GM19397 (cell line): ENCODE data around the gene DAPP1.
A peak's percentile ranks its signal among the peaks of the same experiment; 100 is the strongest.
"Not testable (repeated sequence)": the region's sequence is repeated elsewhere in the genome, so short reads cannot be mapped to it uniquely, and the experiment has no call there.

Source experiments
- ATAC-seq: cut with Tn5 transposase; IDR thresholded peaks from one replicate; pipeline ENCODE4 v1.9.1; 2021; ENCODE audit warnings: mild to moderate bottlenecking, moderate library complexity; ENCODE audit not compliant: unreplicated experiment

The DAPP1 gene

DNA sequence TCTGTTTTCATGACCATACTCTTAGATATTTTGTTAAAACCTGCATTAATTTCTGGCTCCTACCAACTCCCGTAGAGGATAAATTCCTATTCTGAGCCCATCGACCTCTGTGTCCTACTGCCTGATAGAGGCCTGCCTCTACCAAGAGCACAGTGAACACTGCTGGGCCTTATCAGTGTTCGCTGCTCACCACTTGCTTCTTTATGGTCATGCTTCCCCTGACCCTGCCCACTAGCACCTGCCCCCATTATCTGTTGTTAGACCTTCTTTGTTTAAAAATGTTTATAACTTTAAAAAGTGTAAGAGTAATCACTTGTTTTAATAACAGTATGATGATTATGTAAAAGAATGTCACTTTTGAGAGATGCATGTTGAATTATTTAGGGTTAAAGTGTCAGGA, 6.1 kb downstream of the DAPP1 start:
- ATAC-seq, result no peak

DNA sequence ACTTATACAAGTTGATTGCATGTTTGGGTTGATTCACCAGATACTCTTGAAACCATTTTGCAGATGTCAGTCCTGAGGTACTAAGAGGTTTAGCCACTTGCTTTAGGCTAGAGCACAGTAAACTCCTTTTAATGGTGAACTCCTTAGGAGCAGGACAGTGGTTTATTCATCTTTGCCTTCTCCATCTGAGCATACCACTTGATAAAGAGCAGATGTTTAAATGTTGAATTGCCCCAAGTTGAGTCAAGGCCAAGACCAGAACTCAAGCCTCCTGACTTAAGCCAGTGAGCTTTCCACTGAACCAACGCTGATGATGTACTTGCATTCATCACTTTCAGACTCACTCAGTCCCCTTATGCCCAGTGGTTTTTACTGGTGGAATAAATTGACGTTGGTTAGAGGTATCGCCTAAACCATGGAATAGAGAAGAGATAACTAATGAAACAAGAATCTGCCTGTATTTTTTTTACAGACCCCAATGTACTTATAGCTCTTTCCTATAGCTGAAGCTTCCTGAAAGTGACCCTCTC, 7.5 kb downstream of the DAPP1 start:
- no peak for ATAC-seq

DNA sequence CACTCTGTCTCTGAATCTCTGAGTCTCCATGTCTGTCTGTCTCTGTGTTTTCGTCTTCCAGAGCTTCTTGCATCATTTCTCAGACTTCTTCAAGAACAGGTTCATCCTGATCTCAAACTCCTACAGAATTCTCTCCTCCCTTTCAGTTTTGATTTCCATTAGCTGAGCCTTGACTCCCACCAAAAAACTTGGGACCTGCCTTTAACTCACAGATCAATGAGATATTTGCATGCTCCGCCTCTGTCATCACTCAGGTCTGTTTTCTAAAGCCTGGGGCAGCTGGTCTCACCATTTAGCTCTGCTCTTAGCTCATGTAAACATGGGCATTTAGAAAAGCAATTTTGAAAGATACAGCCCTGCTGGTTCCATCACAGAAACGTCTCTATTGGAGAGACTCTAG, 8.6 kb downstream of the DAPP1 start:
- ATAC-seq, result no peak

DNA sequence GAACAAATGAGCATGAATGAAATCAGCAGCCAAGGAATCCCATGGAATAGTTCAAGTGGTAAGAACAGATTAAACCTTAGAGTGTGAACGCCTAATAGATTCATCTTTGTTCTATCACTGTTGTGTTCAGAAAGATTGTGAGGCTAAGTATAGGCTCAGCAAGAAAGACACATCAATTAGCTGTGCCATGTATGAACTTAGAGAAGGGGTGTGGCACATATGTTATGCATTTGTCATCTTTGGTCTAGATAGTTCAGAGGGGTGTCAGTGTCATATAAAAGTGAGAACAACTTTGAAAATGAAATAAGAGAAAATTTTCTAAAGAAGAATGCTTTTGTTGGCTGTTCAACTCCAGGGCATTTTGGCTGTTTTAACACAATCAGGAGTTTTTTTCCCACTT, 9.4 kb downstream of the DAPP1 start:
- ATAC-seq, result no peak

DNA sequence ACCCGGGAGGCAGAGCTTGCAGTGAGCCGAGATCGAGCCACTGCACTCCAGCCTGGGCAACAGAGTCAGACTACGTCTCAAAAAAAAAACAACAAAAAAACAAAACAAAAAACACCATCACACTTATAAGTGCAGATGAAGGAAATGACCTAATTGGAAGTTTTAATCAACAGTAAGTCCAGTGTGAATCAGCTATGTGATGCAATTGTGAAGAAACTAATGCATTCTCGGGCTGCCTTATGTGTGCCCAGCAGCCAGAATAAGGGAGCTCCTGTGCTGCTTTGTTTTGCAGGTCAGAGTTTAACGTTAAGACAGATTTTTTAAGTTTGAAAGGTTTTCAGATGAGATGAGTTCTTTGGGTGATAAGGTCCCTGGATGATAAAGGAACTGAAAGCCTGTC, 10.8 kb downstream of the DAPP1 start:
- ATAC-seq, result no peak

DNA sequence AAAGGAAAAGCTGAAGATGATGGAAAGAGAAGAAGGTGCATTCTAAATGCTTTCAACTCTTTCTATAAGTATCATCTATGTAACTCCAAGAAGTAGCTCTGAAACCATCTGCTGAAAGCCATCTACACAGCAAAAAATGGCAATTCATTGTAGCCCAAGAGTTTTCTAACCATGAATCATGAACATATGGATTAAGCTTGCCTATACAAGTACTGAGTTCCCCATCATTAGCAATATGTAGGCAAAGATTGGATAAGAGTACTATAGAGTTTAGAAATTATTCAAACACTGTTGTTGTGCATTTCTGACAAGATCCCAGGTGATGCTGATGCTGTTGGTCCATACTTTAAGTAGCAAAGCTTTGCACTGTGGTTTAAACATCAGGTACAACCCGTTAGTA, 11.2 kb downstream of the DAPP1 start:
- ATAC-seq, result no peak

DNA sequence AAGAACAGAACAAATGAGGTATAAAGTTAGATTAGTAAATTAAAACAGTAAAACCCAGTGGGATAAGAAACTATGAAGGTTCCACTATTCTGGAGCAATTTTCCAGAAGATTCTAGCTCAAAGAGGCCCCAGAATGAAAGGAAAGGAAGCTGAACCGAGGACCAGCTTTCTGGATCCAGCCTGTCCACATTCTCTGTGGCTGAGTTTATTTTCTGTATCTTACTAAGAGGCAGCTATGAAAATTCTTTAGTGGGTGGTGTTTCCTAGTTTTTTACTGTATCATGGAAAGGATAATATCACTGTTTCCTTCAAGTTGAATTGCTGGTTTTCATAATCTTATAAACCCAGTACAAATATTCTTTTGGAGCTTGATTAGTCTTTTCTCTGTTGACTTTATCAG, 11.8 kb downstream of the DAPP1 start:
- no peak for ATAC-seq

DNA sequence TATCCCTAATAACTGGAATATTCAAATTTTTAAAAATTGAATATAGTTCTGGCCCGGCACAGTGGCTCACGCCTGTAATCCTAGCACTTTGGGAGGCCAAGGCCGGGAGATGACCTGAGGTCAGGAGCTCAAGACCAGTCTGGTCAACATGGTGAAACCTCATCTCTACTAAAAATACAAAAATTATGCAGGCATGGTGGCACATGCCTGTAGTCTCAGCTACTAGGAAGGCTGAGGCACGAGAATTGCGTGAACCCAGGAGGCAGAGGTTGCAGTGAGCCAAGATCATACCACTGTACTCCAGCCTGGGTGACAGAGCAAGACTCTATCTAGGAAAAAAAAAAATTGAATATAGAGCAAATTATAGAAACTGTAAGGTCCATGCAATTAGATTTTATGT, 13.4 kb downstream of the DAPP1 start:
- ATAC-seq, result not testable (repeated sequence)

DNA sequence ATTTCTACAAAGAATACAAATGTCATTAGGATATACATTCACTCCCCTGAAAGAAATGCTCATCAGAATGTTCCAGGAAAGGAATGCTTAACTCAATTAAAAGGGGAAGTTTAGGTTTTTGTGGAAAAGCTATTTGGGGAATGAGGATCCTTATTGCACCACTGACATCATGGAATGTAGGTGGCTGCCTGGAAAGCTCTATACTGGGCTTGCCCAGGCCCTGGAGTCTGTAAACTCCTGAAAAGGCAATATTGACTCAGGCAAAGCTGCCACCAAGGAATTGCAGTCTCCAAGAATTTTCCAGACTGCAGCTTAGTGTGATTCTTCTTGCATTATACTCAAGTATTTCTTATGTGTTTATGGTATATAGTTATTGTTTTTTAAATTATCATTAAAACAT, 15.7 kb downstream of the DAPP1 start:
- no peak for ATAC-seq

DNA sequence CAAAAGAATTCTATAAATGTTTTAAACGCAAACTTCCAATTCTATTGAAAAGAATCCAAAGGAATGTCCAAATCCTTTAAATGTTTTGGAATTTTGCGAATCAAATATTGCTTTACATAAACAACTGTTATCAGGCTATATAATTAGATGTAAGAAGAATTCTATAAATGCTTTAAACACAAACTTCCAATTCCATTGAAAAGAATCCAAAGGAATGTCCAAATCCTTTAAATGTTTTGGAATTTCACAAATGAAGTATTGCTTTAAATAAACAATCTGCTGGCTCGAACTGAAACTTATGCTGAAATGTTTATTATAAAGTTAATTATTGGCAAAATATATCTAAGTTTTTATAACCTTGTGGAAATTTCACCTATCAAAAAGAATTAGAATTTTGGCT, 16.1 kb downstream of the DAPP1 start:
- ATAC-seq, result no peak

DNA sequence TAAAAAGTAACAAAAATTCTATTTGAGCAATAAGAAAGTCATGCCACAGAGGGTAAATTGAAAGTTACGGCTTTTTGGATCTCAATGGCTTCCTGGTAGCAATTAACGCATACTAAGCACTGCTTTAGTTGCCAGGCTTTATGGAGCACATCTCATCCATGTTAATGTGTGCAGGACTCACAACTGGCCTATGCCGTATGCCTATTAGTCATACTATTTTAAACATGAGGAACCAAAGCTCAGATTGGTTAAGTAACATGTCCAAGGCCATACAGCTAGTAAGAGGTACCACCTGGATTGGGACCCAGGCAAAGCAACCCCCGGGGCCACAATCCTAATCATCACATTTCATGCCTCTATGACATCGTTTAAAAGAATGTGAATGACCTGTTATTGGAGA, 17.1 kb downstream of the DAPP1 start:
- ATAC-seq, result no peak

DNA sequence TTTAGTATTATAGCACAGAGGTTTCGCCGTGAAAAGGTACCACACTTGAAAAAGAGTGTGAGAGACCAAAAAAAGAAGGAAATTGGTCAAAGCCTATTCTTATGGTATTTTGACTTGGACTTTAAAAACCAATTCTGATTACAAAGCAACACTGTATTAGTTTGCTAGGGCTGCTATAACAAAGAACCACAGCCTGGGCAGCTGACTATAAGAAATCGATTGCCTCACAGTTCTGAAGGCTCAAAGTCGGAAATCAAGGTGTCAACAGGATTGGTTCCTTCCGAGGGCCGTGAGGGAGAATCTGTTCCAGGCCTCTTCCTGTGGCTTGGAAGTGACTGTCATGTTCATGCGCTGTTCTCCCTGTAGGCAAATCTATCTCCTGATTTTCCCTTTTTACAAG, 17.9 kb downstream of the DAPP1 start:
- ATAC-seq, result no peak

DNA sequence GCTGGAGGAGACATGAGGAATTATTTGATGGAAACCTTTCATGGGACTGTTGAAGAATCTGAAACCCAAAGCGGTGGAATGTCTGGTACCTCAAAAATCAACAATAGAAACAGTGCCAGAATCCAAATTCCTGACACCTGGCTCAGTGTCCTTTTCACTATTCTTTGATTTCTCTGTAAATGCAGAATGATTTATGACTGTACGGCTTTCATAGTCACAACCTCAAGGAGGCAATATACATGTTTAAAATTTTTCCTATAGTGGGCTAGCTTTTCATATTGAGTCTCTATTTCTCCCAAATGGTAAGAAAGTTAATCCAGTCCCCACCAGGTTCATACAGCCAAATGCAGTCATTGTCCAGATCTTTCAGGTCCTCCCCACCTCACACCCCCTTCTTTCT, 19.3 kb downstream of the DAPP1 start:
- no peak for ATAC-seq

DNA sequence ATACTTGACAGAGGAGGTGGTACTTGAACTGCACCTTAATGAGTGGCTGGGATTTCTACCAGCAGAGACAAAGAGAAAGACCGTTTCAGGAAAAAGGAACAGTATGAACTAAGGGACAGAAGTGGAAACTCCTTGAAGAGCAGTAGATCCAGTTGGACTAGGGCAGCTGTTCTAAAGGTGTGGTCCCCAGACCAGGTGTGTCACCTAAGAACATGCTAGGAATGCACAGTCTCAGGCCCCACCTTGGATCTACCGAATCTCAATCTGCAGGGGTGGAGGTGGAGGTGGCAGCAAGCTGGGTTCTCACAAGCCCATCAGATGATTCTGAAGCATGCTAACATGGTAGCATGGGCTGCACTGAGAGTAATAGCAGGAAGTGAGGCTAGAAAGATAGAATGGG, 22.3 kb downstream of the DAPP1 start:
- no peak for ATAC-seq

DNA sequence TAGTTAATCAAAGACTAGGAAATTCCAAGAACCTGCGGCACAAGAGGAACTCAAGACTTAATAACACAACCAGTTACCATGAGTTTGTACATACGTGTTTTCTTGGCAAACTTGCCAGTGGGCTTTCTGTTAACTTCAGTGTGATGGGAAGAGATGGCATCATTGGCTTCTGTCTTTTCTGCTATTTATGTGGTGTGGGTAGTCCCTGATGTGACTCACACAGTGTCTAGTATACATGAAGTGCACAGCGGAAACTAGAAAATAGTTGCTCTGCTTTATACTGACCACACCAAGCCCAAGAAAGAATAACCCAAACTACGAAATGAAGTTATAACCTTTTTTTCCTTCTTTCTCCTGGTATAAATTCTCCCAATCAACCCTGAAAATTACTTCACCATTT, 24.5 kb downstream of the DAPP1 start:
- ATAC-seq, result no peak

DNA sequence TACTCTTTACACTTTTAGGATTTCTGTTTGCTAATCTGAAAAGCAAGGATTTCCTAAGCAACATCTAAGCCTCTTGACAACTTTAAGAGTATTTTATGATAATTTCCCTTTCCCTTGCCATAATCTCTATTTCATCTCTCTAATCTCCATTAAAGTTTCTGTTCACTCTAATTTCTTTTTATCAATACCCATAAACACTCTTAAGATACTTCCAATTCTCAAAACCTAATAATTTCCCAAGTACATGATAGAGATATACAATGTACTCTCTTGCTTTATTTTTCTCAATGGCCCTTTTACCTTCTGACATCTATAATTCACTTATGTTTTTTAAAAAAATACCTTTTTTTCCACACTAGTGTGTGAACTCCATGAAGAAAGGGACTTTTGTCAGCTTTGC, 26.8 kb downstream of the DAPP1 start:
- ATAC-seq, result no peak

DNA sequence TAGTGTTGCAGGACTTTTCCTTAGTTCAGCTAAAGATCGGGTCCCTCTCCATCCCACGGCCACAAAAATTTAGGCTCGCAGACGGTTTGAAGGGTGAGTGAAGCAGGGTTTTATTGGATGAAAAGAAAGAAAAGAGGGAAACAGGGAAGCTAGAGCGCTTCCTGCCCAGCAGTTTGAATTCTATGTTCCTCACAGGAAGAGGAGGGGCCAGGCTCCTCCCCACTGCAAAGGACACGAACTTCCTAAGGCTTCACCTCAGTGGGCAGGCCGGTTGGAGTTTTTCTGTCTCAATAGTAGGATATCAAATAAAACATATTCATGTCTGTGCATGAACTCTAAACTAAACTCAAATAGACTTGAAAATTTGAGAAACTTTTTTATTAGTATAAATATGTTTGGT, 27.4 kb downstream of the DAPP1 start:
- no peak for ATAC-seq

DNA sequence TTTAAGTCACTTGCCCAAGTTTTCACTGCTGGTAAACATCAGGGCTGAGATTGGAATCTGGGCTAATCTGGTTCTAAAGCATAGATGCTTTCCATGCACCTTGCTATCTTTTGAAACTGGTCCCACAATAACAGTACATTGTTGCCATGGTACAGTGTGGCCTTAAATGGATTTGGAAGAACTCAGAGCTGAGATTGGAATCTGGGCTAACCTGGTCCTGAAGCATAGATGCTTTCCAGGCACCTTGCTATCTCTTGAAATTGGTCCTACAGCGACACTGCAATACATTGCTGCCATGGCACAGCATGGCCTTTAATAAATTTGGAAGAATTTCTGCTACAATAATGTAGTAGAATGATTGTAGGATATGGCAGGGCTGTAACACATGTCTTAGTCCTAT, 28.6 kb downstream of the DAPP1 start:
- ATAC-seq, result no peak

DNA sequence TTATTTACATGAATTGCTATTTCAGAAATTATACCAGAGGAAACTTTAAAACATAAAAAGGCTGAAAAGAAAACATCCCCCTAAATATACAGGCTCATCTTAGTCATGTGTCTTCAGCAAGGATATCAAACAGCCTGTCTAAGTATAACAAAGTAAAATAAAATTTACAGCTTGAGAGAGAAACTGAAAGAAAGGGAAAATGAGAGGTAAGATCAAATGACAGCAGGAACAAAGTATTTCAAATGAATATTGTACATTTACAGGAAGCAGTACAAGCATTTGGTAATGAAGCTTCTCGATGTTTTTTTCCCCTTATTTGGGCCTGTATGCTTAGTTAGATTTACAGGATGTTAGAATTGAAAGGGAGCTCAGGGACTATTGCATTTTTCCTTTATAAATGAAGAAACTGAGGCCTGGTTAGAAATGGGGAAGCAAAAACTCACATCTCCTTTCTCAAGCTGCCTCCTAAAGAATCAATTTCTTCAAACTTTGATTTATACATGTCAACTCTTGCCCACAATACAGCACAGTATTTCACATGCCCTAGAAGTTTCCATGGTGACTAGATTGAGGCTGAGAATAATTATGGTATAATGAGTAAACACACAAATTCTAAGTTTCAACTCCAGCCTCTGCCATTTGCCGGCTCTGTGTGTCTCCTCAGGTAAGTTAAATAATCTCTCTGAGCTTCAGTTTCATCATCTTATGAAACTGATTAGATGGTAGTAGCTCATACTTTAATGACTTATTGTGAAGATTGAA, 29.3 kb downstream of the DAPP1 start:
- no peak for ATAC-seq

DNA sequence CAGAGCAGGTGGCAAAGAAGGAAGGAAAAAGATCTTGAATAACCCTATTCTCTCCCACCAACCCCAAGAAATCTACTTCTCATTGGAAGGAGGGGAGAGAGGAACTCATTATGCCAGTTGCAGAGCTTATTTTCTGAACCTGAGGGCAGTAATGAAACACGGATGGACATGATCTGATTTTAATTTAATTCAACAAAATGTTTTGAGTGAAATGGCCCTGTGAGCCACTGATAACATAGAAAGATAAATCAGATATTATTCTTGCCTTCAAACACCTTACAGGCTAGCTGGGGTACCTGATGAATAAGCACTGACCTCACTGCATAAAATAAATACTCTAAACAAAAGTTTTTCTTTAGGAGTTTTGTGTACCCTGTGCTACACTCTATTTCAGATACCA, 30.3 kb downstream of the DAPP1 start:
- ATAC-seq, result peak; percentile 0

DNA sequence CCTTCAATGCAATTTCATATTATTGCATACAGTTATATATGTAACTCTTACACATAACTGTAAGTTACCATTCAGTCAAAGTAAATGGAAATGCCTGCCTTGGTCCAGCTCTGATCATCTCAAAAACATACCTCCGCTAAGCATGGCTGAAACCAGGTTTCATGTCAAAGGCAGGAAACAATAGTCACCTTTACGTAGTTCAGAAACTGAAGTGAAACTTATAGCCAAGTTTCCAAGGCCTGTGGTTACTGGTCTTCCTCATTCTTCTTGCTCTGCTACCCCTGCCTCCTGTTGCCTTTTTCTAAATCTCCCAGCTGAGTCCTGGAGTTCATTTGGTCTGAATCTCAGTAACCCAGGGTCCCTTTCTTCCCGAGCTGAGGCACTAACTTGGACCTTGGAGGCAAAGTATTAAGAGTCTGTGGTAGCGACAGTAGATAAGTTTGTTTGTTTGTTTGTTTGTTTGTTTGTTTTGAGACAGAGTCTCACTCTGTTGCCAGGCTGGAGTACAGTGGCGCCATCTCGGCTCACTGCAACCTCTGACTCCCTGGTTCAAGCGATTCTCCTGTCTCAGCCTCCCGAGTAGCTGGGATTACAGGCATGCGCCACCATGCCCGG, 30.8 kb downstream of the DAPP1 start:
- peak; percentile 56 for ATAC-seq

DNA sequence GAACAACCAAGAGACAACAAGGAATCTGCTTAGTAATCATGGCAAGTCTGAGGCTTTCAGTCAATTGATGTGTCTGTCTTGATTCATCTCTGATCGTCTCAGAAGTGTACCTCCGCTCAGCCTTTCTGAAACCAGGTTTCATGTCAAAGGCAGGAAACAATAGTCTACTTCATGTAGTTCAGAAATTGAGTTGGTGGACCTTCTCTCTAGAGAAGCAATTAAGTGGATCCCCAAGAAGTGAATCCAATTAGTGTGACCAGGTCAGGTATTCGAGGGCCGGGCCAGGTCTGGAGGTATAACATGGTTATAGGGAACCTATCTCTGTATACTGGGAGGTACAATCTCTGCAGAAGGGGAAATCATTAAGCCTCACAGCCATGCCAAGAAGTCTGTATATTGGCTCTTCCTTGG, 32.0 kb downstream of the DAPP1 start:
- ATAC-seq, result peak; percentile 38
